HEK293T (cell line): ENCODE measurements around the gene ETNK1.
"Not testable (repeated sequence)": the region's sequence is repeated elsewhere in the genome, so short reads cannot be mapped to it uniquely, and the experiment has no call there.

Experiments used
- BHLHE40 ChIP-seq: fragments of 450-650 bp; IDR thresholded peaks from 2 replicates; pipeline ENCODE4 v1.6.1; 2016; ENCODE audit warnings: mild to moderate bottlenecking, moderate library complexity, borderline replicate concordance
- CTBP1 ChIP-seq: fragments of 450-650 bp; IDR thresholded peaks from 2 replicates; pipeline ENCODE4 v1.6.1; 2016; ENCODE audit warnings: borderline replicate concordance
- L3MBTL2 ChIP-seq: fragments of 450-650 bp; conservative IDR thresholded peaks from 2 replicates; pipeline ENCODE4 v1.6.1; 2016; ENCODE audit warnings: mild to moderate bottlenecking
- LEF1 ChIP-seq: fragments of 450-650 bp; IDR thresholded peaks from 2 replicates; pipeline ENCODE4 v1.6.1; 2017; ENCODE audit warnings: mild to moderate bottlenecking, borderline replicate concordance
- NFRKB ChIP-seq: fragments of 450-650 bp; IDR thresholded peaks from 2 replicates; pipeline ENCODE4 v1.6.1; 2016; ENCODE audit warnings: mild to moderate bottlenecking, moderate library complexity
- SP1 ChIP-seq: fragments of 450-650 bp; IDR thresholded peaks from 2 replicates; pipeline ENCODE4 v1.6.1; 2017
- SUZ12 ChIP-seq: fragments of 450-650 bp; IDR thresholded peaks from 2 replicates; pipeline ENCODE4 v1.6.1; 2016; ENCODE audit warnings: mild to moderate bottlenecking
- ZNF384 ChIP-seq: fragments of 450-650 bp; IDR thresholded peaks from 2 replicates; pipeline ENCODE4 v1.6.1; 2016

DNA sequence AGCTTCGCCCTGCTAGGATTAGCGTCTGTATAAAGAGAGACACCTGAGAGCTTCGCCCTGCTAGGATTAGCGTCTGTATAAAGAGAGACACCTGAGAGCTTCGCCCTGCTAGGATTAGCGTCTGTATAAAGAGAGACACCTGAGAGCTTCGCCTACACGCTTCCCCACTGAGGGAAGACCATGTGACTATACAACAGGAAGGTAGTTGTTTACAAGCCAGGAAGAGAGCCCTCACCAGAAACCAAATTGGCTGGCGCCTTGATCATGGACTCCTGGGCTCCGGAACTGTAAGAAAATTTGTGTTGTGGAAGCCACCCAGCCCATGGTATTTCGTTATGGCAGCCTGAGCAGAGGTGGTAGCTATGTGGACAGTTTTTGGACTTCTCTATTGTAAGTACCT lies 74.7 kb downstream of the ETNK1 start:
- TF ChIP-seq ZNF384, SP1, SUZ12, CTBP1, BHLHE40, LEF1, L3MBTL2, NFRKB: not testable (repeated sequence)
